Measurements from ENCODE around the gene RPLP1.

DNA sequence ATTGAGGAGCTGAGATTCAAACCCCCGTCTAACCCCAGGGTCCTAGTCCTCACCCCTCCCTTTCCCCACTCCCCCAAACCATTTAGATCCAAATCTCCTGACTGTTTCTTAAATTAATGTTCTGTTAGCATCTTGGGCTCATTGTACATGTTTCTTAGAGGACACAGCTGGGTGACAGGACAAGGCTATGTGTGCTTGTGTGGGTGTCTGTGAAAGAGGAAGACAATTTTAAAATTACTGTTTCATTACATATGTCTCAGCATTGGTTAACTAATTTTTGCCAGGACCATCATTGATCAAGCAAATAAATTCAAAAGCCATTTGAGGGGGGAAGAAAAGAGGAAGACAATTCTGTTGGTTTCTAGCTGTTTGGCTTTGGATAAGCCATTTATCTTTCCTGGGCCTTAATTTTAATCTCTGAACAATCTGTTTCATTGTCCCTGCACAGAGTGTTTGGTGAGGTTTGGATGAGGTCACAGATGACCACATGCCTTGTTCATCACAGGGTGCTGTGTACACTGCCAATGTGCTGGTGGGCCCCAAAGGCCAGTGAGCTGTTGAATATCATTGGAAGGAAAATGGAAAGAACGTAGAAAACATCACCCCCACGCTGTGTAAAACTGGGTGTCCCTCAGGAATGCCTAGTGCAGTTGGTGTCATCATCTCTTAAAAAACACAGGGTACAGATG lies 51.9 kb downstream of the RPLP1 start:
- TF ChIP-seq, protein P1, sequence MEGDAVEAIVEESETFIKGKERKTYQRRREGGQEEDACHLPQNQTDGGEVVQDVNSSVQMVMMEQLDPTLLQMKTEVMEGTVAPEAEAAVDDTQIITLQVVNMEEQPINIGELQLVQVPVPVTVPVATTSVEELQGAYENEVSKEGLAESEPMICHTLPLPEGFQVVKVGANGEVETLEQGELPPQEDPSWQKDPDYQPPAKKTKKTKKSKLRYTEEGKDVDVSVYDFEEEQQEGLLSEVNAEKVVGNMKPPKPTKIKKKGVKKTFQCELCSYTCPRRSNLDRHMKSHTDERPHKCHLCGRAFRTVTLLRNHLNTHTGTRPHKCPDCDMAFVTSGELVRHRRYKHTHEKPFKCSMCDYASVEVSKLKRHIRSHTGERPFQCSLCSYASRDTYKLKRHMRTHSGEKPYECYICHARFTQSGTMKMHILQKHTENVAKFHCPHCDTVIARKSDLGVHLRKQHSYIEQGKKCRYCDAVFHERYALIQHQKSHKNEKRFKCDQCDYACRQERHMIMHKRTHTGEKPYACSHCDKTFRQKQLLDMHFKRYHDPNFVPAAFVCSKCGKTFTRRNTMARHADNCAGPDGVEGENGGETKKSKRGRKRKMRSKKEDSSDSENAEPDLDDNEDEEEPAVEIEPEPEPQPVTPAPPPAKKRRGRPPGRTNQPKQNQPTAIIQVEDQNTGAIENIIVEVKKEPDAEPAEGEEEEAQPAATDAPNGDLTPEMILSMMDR (IDR thresholded peaks at IDR 0.05): no peak
- no peak for TF ChIP-seq POLR2A (IDR thresholded peaks at IDR 0.05)

Measured in heart left ventricle (tissue), 13 donors.